SH-SY5Y (cell line): Measurements from ENCODE around the gene FAM222A.

ENCODE experiments used
- GATA2 ChIP-seq: IDR thresholded peaks from 2 replicates; pipeline ENCODE4 v1.6.1; 2011; ENCODE audit warnings: mild to moderate bottlenecking, low read depth, low read length
- GATA3 ChIP-seq: IDR thresholded peaks from 2 replicates; pipeline ENCODE4 v1.6.1; 2011; ENCODE audit warnings: low read depth, mild to moderate bottlenecking, low read length, moderate library complexity

DNA sequence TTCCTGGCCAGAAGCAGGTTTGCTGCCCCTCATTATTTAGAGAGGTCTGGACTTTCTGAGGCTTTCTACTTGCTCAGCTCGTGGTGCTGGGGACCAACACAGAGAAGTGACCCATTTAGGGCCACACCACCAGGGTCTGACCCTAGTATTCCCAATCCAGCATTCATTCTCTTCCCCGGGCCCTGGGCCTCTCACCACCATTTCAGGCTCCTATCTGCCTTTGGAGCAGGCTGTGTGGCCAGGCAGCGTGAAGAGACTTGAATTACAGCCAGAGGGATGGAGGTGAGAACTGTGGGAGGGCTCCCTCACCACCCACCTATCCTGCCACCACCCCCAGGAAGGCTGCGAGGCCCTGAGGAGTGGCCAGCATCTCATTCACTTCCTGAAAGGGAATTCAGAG lies 24.6 kb downstream of the FAM222A start:
- no peak for TF ChIP-seq GATA2
- TF ChIP-seq GATA3 = no peak
